ENCODE data around the gene MSANTD3. TPM values are rescaled to one million over a fixed set of nuclear protein-coding genes. Genes with fewer than 3 reads are reported as not detected.
A peak's percentile ranks its signal among the peaks of the same experiment; 100 is the strongest.

Gene MSANTD3
- total RNA-seq, 1 donor = 76.1 TPM

- DNase-seq (ENCODE audit: low read depth) = no peak
- no peak for TF ChIP-seq CTCF (IDR thresholded peaks at IDR 0.05; ENCODE audit: insufficient read depth, low read length)
- no peak overlapping the region for H3K4me3 ChIP-seq (ENCODE audit: low read depth, low read length)
Measured at GRCh38 chr9:100447041-100447440, 20.1 kb downstream of the MSANTD3 start.

- no peak for TF ChIP-seq CTCF (IDR thresholded peaks at IDR 0.05; ENCODE audit: insufficient read depth, low read length)
- no peak overlapping the region for H3K4me3 ChIP-seq (ENCODE audit: low read depth, low read length)
- DNase-seq (ENCODE audit: low read depth) = no peak
Measured at GRCh38 chr9:100448266-100448665, 21.3 kb downstream of the MSANTD3 start.

GRCh38 chr9:100449420-100449819 lies 22.5 kb downstream of the MSANTD3 start:
- TF ChIP-seq CTCF (IDR thresholded peaks at IDR 0.05; ENCODE audit: insufficient read depth, low read length) = no peak
- no peak overlapping the region for H3K4me3 ChIP-seq (ENCODE audit: low read depth, low read length)
- no peak for DNase-seq (ENCODE audit: low read depth)

- H3K4me3 ChIP-seq (ENCODE audit: low read depth, low read length) = no peak overlapping the region
- DNase-seq (ENCODE audit: low read depth) = no peak
- TF ChIP-seq CTCF (IDR thresholded peaks at IDR 0.05; ENCODE audit: insufficient read depth, low read length) = no peak
Measured at GRCh38 chr9:100452894-100453293, 26.0 kb downstream of the MSANTD3 start.

GRCh38 chr9:100455470-100455869 lies 28.5 kb downstream of the MSANTD3 start:
- no peak for TF ChIP-seq CTCF (IDR thresholded peaks at IDR 0.05; ENCODE audit: insufficient read depth, low read length)
- H3K4me3 ChIP-seq (ENCODE audit: low read depth, low read length) = no peak overlapping the region
- peak; percentile 70 for DNase-seq (ENCODE audit: low read depth)

GRCh38 chr9:100457517-100457916 lies 30.6 kb downstream of the MSANTD3 start:
- TF ChIP-seq CTCF (IDR thresholded peaks at IDR 0.05; ENCODE audit: insufficient read depth, low read length) = no peak
- H3K4me3 ChIP-seq (ENCODE audit: low read depth, low read length) = no peak overlapping the region
- DNase-seq (ENCODE audit: low read depth) = no peak

GRCh38 chr9:100459963-100460362 lies 33.0 kb downstream of the MSANTD3 start:
- TF ChIP-seq CTCF (IDR thresholded peaks at IDR 0.05; ENCODE audit: insufficient read depth, low read length) = no peak
- DNase-seq (ENCODE audit: low read depth) = no peak
- H3K4me3 ChIP-seq (ENCODE audit: low read depth, low read length) = no peak overlapping the region

Data from fibroblast of the aortic adventitia (primary cell).